ENCODE data around the gene CPT1C.

Gene CPT1C

GRCh38 chr19:49662011-49662410 lies 28.9 kb upstream of the CPT1C start:
- DNase-seq: no peak

- DNase-seq: no peak
Measured at GRCh38 chr19:49663224-49663623, 27.7 kb upstream of the CPT1C start.

- peak; percentile 48 for DNase-seq
Measured at GRCh38 chr19:49664171-49665035, 26.5 kb upstream of the CPT1C start.

GRCh38 chr19:49665036-49665350 lies 25.9 kb upstream of the CPT1C start:
- no peak for DNase-seq

GRCh38 chr19:49665351-49666119 lies 25.4 kb upstream of the CPT1C start, which contains the start of the genes BCL2L12 and IRF3:
TSS of gene BCL2L12 (plus strand) at chr19:49665933. CDS start at chr19:49666693, 760 bp downstream.
TSS of gene IRF3 (minus strand) at chr19:49665857. CDS start at chr19:49664838, 1,019 bp downstream.
- DNase-seq: peak; percentile 61

GRCh38 chr19:49666120-49666444 lies 24.8 kb upstream of the CPT1C start:
- no peak for DNase-seq

GRCh38 chr19:49667473-49667872 lies 23.4 kb upstream of the CPT1C start:
- no peak for DNase-seq

- DNase-seq: no peak
Measured at GRCh38 chr19:49669516-49669915, 21.4 kb upstream of the CPT1C start.

GRCh38 chr19:49672131-49672919 lies 18.6 kb upstream of the CPT1C start:
- peak; percentile 68 for DNase-seq

GRCh38 chr19:49676136-49676783 lies 14.7 kb upstream of the CPT1C start:
- DNase-seq: peak; percentile 97

- DNase-seq: peak; percentile 100
Measured at GRCh38 chr19:49676784-49677230, 14.1 kb upstream of the CPT1C start.

- no peak for DNase-seq
Measured at GRCh38 chr19:49677231-49677900, 13.6 kb upstream of the CPT1C start, which contains the start of gene PRMT1. TSS of gene PRMT1 (plus strand) at chr19:49677271. CDS start at chr19:49677281, 10 bp downstream.

- peak; percentile 45 for DNase-seq
Measured at GRCh38 chr19:49677901-49678674, 12.8 kb upstream of the CPT1C start.

- DNase-seq: no peak
Measured at GRCh38 chr19:49678985-49679770, 11.7 kb upstream of the CPT1C start.

GRCh38 chr19:49679771-49680413 lies 11.0 kb upstream of the CPT1C start:
- DNase-seq: no peak

- peak; percentile 63 for DNase-seq
Measured at GRCh38 chr19:49680421-49681351, 10.2 kb upstream of the CPT1C start.

GRCh38 chr19:49681830-49682229 lies 9.1 kb upstream of the CPT1C start:
- no peak for DNase-seq

- DNase-seq: no peak
Measured at GRCh38 chr19:49682274-49682673, 8.6 kb upstream of the CPT1C start.

GRCh38 chr19:49683814-49684250 lies 7.1 kb upstream of the CPT1C start:
- no peak for DNase-seq

Data from SHP77 treated with DMSO at 0.1 percent for 48 hours (cell line).